H1 (cell line): ENCODE measurements around the gene UBAP1. TPM values are rescaled to one million over a fixed set of nuclear protein-coding genes. Genes with fewer than 3 reads are reported as not detected.

Source experiments
- CTCF ChIA-PET: fragments of 300-600 bp; sonication (Branson Sonifier 250); formaldehyde crosslinking; loops from one replicate; lab custom pipeline; 2021; ENCODE audit not compliant: partially characterized antibody; lab: Charles Lee
- POLR2A ChIA-PET: fragments of 300-600 bp; sonication (Branson Sonifier 250); formaldehyde crosslinking; loops from one replicate; lab custom pipeline; 2021; ENCODE audit warnings: inconsistent platforms; ENCODE audit not compliant: partially characterized antibody; lab: Charles Lee
- DNase-seq, 2 experiments: peaks; one replicate each; pipeline versions ENCODE4 v3.0.0 to v3.0.0-alpha.2; 2010 to 2022; ENCODE audit warnings: low spot score in 2 of 2, low read depth in 1 of 2, mixed read lengths in 1 of 2
- FAIRE-seq: peaks from 2 replicates; lab custom pipeline; 2011; peaks lifted over from hg19 to GRCh38; lab: Jason Lieb, UNC
- H2AFZ ChIP-seq: 2 replicates; pipeline ENCODE4 v1.8.1; 2012; ENCODE audit warnings: low read length, inconsistent platforms
- H2AK5ac ChIP-seq: 2 replicates; pipeline ENCODE4 v1.6.1; 2013; ENCODE audit warnings: low read depth, low read length
- H2BK120ac ChIP-seq: replicated peaks from 2 replicates; pipeline ENCODE3; 2013; ENCODE audit warnings: low read depth, low read length, inconsistent platforms
- H2BK12ac ChIP-seq: 2 replicates; pipeline ENCODE4 v1.6.1; 2013; ENCODE audit warnings: low read depth, low read length
- H2BK15ac ChIP-seq: 2 replicates; pipeline ENCODE4 v1.6.1; 2013; ENCODE audit warnings: low read length
- H2BK20ac ChIP-seq: 2 replicates; pipeline ENCODE4 v1.6.1; 2013; ENCODE audit warnings: low read length
- H2BK5ac ChIP-seq: 2 replicates; pipeline ENCODE4 v1.6.1; 2013; ENCODE audit warnings: low read depth, low read length
- H3K14ac ChIP-seq: 2 replicates; pipeline ENCODE4 v1.6.1; 2013; ENCODE audit warnings: inconsistent platforms; ENCODE audit not compliant: insufficient read length
- H3K18ac ChIP-seq: 2 replicates; pipeline ENCODE4 v1.6.1; 2013; ENCODE audit warnings: low read length; ENCODE audit errors: extremely low read depth
- H3K23ac ChIP-seq: 2 replicates; pipeline ENCODE4 v1.6.1; 2013; ENCODE audit warnings: inconsistent platforms; ENCODE audit not compliant: insufficient read length
- H3K23me2 ChIP-seq: 2 replicates; pipeline ENCODE4 v1.6.1; 2013; ENCODE audit warnings: low read depth, low read length
- H3K27ac ChIP-seq: 2 replicates; pipeline ENCODE4 v1.6.1; 2011; ENCODE audit warnings: low read depth, low read length, inconsistent platforms
- H3K27me3 ChIP-seq, 4 experiments: replicated peaks in 1 of 4; 1 replicate in 1 of 4; 2 replicates in 3 of 4; pipeline versions ENCODE4 v1.6.1 to v1.8.1; 2011 to 2013; ENCODE audit warnings: low read length in 3 of 4, mild to moderate bottlenecking in 3 of 4, inconsistent platforms in 2 of 4, mixed read lengths in 2 of 4, moderate library complexity in 1 of 4; ENCODE audit not compliant: control insufficient read depth in 3 of 4, insufficient read depth in 3 of 4; ENCODE audit errors: extremely low read depth in 1 of 4
- H3K36me3 ChIP-seq, 4 experiments: 2 replicates each; pipeline versions ENCODE4 v1.6.1 to v1.8.1; 2011 to 2013; ENCODE audit warnings: mild to moderate bottlenecking in 4 of 4, low read length in 3 of 4, moderate library complexity in 2 of 4, control low read depth in 1 of 4, inconsistent platforms in 1 of 4; ENCODE audit not compliant: insufficient read depth in 4 of 4, control insufficient read depth in 2 of 4
- H3K4ac ChIP-seq: replicated peaks from 2 replicates; pipeline ENCODE3; 2013; ENCODE audit warnings: low read length, low read depth, mixed read lengths, inconsistent platforms; ENCODE audit not compliant: insufficient read length
- H3K4me1 ChIP-seq, 4 experiments: replicated peaks in 1 of 4; 1 replicate in 1 of 4; 2 replicates in 3 of 4; pipeline versions ENCODE4 v1.6.1 to v1.8.1; 2011 to 2013; ENCODE audit warnings: low read length in 3 of 4, inconsistent platforms in 2 of 4, mixed read lengths in 1 of 4; ENCODE audit not compliant: insufficient read depth in 4 of 4, control insufficient read depth in 3 of 4
- H3K4me2 ChIP-seq, 2 experiments: 2 replicates each; pipeline versions ENCODE4 v1.6.1 to v1.8.1; 2011 to 2013; ENCODE audit warnings: low read depth in 2 of 2, low read length in 2 of 2, control low read depth in 1 of 2, inconsistent platforms in 1 of 2, mild to moderate bottlenecking in 1 of 2; ENCODE audit not compliant: insufficient read depth in 1 of 2
- H3K4me3 ChIP-seq, 4 experiments: fragments of 200-600, 300-600 bp in 1 of 4; sonication (generic), shearing (Covaris generic), sonication (Bioruptor Twin) in 1 of 4; 2 replicates each; pipeline versions ENCODE4 v1.5.1 to v1.8.1; 2011 to 2016; ENCODE audit warnings: low read length in 4 of 4, low read depth in 3 of 4, control low read depth in 2 of 4, inconsistent platforms in 2 of 4, mild to moderate bottlenecking in 2 of 4, mixed read lengths in 1 of 4, moderate library complexity in 1 of 4; ENCODE audit not compliant: insufficient read depth in 2 of 4; ENCODE audit errors: extremely low read depth in 1 of 4
- H3K56ac ChIP-seq: replicated peaks from 2 replicates; pipeline ENCODE3; 2013; ENCODE audit warnings: low read depth, mild to moderate bottlenecking, mixed read lengths, low read length, inconsistent platforms; ENCODE audit not compliant: insufficient read length
- H3K79me1 ChIP-seq: 2 replicates; pipeline ENCODE4 v1.6.1; 2013; ENCODE audit warnings: low read depth, low read length, control low read depth
- H3K79me2 ChIP-seq, 2 experiments: 2 replicates each; pipeline versions ENCODE4 v1.6.1 to v1.8.1; 2012 to 2013; ENCODE audit warnings: low read length in 2 of 2, mild to moderate bottlenecking in 2 of 2, inconsistent platforms in 1 of 2; ENCODE audit not compliant: insufficient read depth in 2 of 2, control insufficient read depth in 1 of 2
- H3K9ac ChIP-seq, 4 experiments: replicated peaks in 1 of 4; 1 replicate in 1 of 4; 2 replicates in 3 of 4; pipeline versions ENCODE4 v1.6.1 to v1.8.1; 2011 to 2013; ENCODE audit warnings: low read depth in 3 of 4, low read length in 3 of 4, control low read depth in 2 of 4, mild to moderate bottlenecking in 2 of 4, moderate library complexity in 2 of 4, inconsistent platforms in 1 of 4; ENCODE audit errors: extremely low read depth in 1 of 4
- H3K9me3 ChIP-seq, 2 experiments: 2 replicates each; pipeline versions ENCODE4 v1.6.1 to v1.8.1; 2012 to 2013; ENCODE audit warnings: mild to moderate bottlenecking in 2 of 2, moderate library complexity in 2 of 2, control low read depth in 1 of 2, inconsistent platforms in 1 of 2, low read depth in 1 of 2, low read length in 1 of 2, mixed read lengths in 1 of 2; ENCODE audit not compliant: insufficient read depth in 2 of 2
- H4K20me1 ChIP-seq, 2 experiments: replicated peaks in 1 of 2; 2 replicates each; pipeline versions ENCODE3 to v1.8.1; 2011 to 2013; ENCODE audit warnings: inconsistent platforms in 2 of 2, low read length in 2 of 2, mild to moderate bottlenecking in 1 of 2; ENCODE audit not compliant: insufficient read depth in 2 of 2, control insufficient read depth in 1 of 2
- H4K5ac ChIP-seq: 2 replicates; pipeline ENCODE4 v1.6.1; 2013; ENCODE audit warnings: low read length, low read depth, mixed read lengths, inconsistent platforms; ENCODE audit not compliant: insufficient read length
- H4K8ac ChIP-seq: 2 replicates; pipeline ENCODE4 v1.8.0; 2013; ENCODE audit warnings: mild to moderate bottlenecking, moderate library complexity, low read length, inconsistent platforms; ENCODE audit not compliant: insufficient read depth; ENCODE audit errors: extremely low read depth
- H4K91ac ChIP-seq: replicated peaks from 2 replicates; pipeline ENCODE3; 2013; ENCODE audit warnings: low read length, mixed read lengths, inconsistent platforms; ENCODE audit not compliant: insufficient read length
- BRCA1 ChIP-seq: IDR thresholded peaks from 2 replicates; pipeline ENCODE4 v1.6.1; 2012; ENCODE audit warnings: low read depth, low read length, improper control_type of control experiment
- EGR1 ChIP-seq: IDR thresholded peaks from 2 replicates; pipeline ENCODE4 v1.6.1; 2011; ENCODE audit warnings: low read depth, low read length, borderline replicate concordance
- EP300 ChIP-seq, 2 experiments: IDR thresholded peaks; 1 replicate in 1 of 2; 2 replicates in 1 of 2; pipeline ENCODE4 v1.6.1; 2011 to 2012; ENCODE audit warnings: low read depth in 2 of 2, low read length in 2 of 2, mild to moderate bottlenecking in 2 of 2, borderline replicate concordance in 1 of 2, inconsistent platforms in 1 of 2, moderate library complexity in 1 of 2
- POU5F1 ChIP-seq: IDR thresholded peaks from 2 replicates; pipeline ENCODE4 v1.6.1; 2011; ENCODE audit warnings: low read depth, mild to moderate bottlenecking, low read length, moderate library complexity
- RXRA ChIP-seq: IDR thresholded peaks from 2 replicates; pipeline ENCODE4 v1.6.1; 2011; ENCODE audit warnings: low read depth, mild to moderate bottlenecking, low read length, moderate library complexity; ENCODE audit not compliant: insufficient read depth
- SAP30 ChIP-seq: fragments of 300-600 bp; sonication (generic); IDR thresholded peaks from 2 replicates; pipeline ENCODE4 v1.7.1; 2012; ENCODE audit warnings: low read length, moderate library complexity, mild to moderate bottlenecking, inconsistent platforms; ENCODE audit not compliant: insufficient read depth, insufficient replicate concordance
- SIRT6 ChIP-seq: IDR thresholded peaks from one replicate; pipeline ENCODE4 v1.7.1; 2012; ENCODE audit warnings: low read length, inconsistent platforms
- WGBS, 2 experiments: shearing (Covaris generic) in 1 of 2; methylation state at CpG; one replicate each; pipeline versions ENCODE4 v1.1.6 to v1.1.7; 2013 to 2015; ENCODE audit warnings: low lambda C conversion rate in 2 of 2, mixed read lengths in 2 of 2, inconsistent platforms in 1 of 2, low coverage in 1 of 2, missing lambda C conversion rate in 1 of 2; ENCODE audit not compliant: insufficient replicate concordance in 2 of 2, insufficient coverage in 1 of 2, insufficient read length in 1 of 2; ENCODE audit errors: extremely low coverage in 1 of 2, missing lambda C conversion rate in 1 of 2; 5-methylcytosine and 5-hydroxymethylcytosine counted together
- polyA plus RNA-seq, 7 experiments: library from polyadenylated mRNA; depleted of rRNA in 3 of 7; stranded (reverse) in 5 of 7; unstranded in 2 of 7; fragments of >200 nt in 5 of 7; fragments of 200-250 nt in 2 of 7; gene quantifications; 1 replicate in 5 of 7; 2 replicates in 1 of 7; 4 replicates in 1 of 7; pipeline versions ENCODE4 v1.2.1 to v1.2.3, GENCODE V29; 2011 to 2013; ENCODE audit warnings: missing spikeins in 2 of 7, mixed read lengths in 2 of 7
- total RNA-seq: library from RNA; stranded (reverse); fragmentation: NEBNext Ultra II Directional; extraction: Animal tissue kit (Norgen Biotek cat#: 25700); gene quantifications from 2 replicates; pipeline ENCODE4 v1.2.1, GENCODE V29; 2021

Gene UBAP1
- total and polyA plus RNA-seq, 2 of the 8 experiments (the other 6 are each of a cell fraction or from before 2014, with no cell fraction given): 31.3 to 31.4 TPM

DNA sequence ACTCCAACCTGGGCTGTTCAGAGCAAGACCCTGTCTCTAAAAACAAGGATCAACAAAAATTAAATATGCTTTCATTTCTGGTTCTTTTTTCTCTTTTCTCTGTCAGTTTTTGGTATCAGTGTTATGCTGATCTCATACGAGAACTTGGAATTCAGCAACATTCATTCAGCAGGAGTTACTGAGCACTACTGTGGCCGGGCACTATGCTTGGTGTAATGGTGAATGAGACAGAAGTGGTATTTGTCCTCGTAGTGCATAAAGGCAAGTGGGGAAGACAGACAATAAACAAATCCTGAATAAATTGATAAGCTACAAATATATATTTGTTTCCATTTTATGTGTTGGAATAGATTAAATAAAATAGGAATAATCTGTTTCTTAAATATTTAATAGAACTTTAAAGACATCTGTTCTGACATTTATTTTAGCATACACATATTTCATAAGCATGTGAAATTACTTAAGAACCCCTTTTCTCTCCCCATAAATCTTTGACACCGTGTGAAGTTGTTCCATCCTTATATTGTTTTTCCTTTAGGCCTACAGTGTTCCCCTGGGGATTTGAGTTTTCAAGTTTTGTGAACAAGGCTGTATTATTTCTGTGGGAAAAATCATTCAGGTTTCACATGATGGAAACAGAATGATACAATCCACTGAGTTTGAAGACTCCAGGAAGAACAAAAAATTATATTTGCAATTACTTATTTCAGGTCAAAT, 24.6 kb downstream of the UBAP1 start:
- Histone ChIP-seq H4K20me1 (no peaks in the 10 kb centered on the region), H2BK120ac (no peak overlapping the region), H4K5ac (no peak overlapping the region), H3K9ac (peak overlapping the region in 1 of 4 experiments; percentile 19; a peak in 1 of 7 replicates), H3K23ac (no peak overlapping the region), H2AK5ac (no peak overlapping the region), H3K36me3 (no peaks in the 10 kb centered on the region; a peak in 1 of 8 replicates), H4K91ac (no peak overlapping the region), H3K4ac (no peak overlapping the region), H3K18ac (no peak overlapping the region), H2BK12ac (no peak overlapping the region), H2BK20ac (no peak overlapping the region), H3K56ac (no peak overlapping the region), H3K4me3 (no peak overlapping the region), H3K4me2 (no peak overlapping the region), H3K79me1 (no peaks in the 10 kb centered on the region), H3K9me3 (no peaks in the 10 kb centered on the region), H3K27ac (no peak overlapping the region), H2AFZ (no peak overlapping the region), H3K4me1 (peaks cover 0 to 4% (median 1%) of the 10 kb centered on the region in 4 experiments; a peak in 4 of 7 replicates), H4K8ac (no peak overlapping the region), H3K23me2 (no peaks in the 10 kb centered on the region), H2BK5ac (no peak overlapping the region), H2BK15ac (no peak overlapping the region), H3K79me2 (peaks cover 0 to 85% of the 10 kb centered on the region in 2 experiments; a peak in 3 of 4 replicates), H3K14ac (no peak overlapping the region), H3K27me3 (no peaks in the 10 kb centered on the region)
- FAIRE-seq (no peak), DNase-seq (no peak)
- ChIA-PET POLR2A (interaction anchor here (3.1 kb wide), 1 partner anchor 24 kb away, joined by 11 read pairs; the partner anchor contains the start of gene UBAP1), CTCF (no interaction called here)
- WGBS, 2 experiments: 81% methylated on average over 4 of the region's 4 CpGs; no CpG with 5 or more reads in 1 of the 2 experiments
- TF ChIP-seq EP300 (IDR thresholded peaks at IDR 0.05; ENCODE audit: borderline replicate concordance in 1 of 2, low read depth in 2 of 2, low read length in 2 of 2): no peak
- TF ChIP-seq SIRT6: no peak
- no peak for TF ChIP-seq EGR1
- no peak for TF ChIP-seq RXRA
- no peak for TF ChIP-seq BRCA1
- TF ChIP-seq SAP30: no peak
- TF ChIP-seq POU5F1: no peak
